LNCaP clone FGC (cell line): Measurements from ENCODE around the gene ZCCHC24.

Source experiments
- DNase-seq: peaks from one replicate; pipeline ENCODE4 v3.0.0-alpha.2; 2011; ENCODE audit warnings: low read depth
- H3K4me3 ChIP-seq: 2 replicates; pipeline ENCODE4 v1.5.1; 2011; ENCODE audit warnings: mild to moderate bottlenecking, low read depth, low read length, control low read depth
- TF ChIP-seq, protein P1 (sequence below): IDR thresholded peaks from 2 replicates; pipeline ENCODE4 v1.5.1; 2012; ENCODE audit warnings: mild to moderate bottlenecking; ENCODE audit not compliant: control insufficient read depth, insufficient read depth; ENCODE audit errors: extremely low read depth

Gene ZCCHC24

DNA sequence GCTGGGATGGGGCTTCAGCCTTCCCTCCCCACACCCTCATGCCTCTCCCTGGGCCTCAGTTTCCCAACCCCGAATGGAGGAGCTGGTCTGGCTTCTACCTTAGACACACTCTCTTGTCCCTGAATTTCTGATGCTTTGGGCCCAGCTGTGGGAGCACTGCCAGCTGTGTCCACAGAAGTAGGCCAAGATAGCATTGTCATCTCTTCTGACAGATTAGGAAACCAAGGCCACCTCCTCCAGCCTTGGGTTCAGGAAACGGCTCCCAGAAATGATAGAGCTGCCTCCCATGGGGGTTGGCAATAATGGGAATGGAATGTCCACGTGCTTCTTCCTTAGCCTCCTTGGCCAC, 96.8 kb downstream of the ZCCHC24 start:
- TF ChIP-seq, protein P1, sequence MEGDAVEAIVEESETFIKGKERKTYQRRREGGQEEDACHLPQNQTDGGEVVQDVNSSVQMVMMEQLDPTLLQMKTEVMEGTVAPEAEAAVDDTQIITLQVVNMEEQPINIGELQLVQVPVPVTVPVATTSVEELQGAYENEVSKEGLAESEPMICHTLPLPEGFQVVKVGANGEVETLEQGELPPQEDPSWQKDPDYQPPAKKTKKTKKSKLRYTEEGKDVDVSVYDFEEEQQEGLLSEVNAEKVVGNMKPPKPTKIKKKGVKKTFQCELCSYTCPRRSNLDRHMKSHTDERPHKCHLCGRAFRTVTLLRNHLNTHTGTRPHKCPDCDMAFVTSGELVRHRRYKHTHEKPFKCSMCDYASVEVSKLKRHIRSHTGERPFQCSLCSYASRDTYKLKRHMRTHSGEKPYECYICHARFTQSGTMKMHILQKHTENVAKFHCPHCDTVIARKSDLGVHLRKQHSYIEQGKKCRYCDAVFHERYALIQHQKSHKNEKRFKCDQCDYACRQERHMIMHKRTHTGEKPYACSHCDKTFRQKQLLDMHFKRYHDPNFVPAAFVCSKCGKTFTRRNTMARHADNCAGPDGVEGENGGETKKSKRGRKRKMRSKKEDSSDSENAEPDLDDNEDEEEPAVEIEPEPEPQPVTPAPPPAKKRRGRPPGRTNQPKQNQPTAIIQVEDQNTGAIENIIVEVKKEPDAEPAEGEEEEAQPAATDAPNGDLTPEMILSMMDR = no peak
- peak overlapping the region; percentile 78 for H3K4me3 ChIP-seq
- no peak for DNase-seq

DNA sequence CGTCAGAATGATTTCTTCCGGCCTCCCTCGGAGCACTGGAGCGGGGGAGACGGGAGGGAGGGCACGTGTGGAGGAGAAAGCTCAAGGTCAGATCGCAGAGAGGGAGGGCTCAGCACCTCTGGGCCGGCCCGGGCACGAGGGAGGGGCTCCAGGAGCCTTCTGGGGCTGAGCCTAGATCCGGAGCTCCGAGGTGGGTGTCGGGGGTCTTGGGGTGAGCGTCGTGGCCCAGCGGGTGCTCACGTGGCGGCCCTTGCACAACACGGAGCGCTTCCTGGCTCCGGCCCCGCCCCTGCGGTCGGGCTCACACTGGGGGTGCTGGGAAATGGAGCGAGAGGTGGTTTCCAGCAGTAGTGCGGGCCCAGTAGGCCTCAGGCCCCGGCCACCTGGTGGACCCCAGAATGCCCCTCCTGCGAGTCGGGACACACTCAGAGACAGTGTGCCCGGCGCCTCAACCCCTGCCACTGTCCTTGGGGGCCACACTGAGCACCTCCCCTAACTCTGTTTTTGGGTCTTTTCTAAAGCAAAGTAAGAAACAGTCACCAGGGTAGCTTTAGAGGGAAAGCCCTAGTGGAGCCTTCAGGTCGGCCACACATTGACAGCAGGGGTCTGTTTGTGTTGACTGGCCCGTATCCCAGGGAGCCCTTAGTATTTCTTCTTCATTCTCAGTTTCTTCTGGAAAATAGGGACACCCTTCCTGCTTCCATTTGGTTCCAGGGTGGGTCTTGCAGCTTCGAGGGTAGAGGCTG, 97.4 kb downstream of the ZCCHC24 start:
- H3K4me3 ChIP-seq = peak overlapping the region; percentile 78
- TF ChIP-seq, protein P1 = no peak
- no peak for DNase-seq

DNA sequence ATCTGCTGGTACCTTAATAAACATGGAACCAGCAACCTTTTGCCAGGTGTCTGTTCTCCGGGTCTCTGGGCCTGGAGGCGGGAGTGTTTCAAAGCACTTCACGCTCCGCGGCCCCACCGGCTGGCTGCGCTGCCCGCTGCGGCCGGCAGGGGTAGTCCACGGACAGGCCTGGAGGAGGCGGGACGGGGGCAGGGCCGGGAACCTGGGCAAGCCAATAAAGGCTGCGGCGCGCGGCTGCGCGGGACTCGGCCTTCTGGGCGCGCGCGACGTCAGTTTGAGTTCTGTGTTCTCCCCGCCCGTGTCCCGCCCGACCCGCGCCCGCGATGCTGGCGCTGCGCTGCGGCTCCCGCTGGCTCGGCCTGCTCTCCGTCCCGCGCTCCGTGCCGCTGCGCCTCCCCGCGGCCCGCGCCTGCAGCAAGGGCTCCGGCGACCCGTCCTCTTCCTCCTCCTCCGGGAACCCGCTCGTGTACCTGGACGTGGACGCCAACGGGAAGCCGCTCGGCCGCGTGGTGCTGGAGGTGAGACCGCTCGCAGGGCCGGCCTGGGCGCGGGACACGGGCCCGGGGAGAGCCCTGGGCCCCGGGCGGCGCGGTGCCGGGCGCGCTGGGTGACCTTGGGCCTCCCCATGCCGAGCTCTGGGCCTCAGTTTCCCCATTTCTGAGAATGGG, 98.1 kb downstream of the ZCCHC24 start, which contains the start of gene PPIF:
Gene PPIF, plus strand, starts transcription at position 244 of the 668 bp plus-strand sequence. Its CDS starts 80 bp downstream, at position 324.
- peak within 1 kb of the TSS; percentile 78 for H3K4me3 ChIP-seq
- TF ChIP-seq, protein P1 = peak; percentile 91
- peak; percentile 72 for DNase-seq

DNA sequence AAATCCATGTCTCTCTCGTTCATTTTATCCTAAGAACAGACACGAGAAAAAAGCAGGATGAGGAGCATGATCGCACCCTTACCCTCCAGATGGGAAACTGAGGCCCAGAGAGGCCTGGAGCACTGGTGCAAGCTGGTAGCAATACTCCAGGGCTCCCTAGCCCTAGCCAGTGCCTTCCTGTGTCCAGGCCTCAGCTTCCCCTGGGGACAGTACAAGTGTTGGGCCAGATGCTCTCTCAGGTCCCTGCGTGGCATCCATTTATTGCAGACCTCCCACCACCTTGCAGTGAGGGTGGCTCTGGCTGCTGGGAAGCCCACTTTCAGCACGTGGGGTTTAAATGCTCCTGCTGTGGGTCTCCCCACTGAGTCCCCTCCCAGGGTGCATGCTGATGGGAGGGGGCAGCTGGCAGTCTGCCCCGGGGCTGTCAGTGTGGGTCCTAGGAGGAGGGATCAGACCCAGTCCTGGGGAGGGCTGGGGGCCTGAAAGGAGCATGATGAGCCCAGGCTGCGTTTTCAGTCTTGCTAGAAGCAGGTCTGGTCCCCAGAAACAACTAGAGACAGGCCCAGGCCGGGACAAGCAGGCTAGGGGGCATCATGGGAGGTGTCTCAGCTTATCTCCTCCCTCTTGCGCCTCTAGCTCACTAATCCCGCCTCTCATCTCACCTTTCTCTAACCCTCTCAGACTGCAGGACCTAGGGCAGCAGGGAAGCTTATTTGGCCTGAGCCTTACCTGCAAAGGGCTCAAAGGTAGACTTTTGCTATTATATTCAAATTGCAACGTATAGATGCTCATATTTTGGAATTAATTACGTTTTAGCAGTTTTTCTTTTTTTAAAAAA, 98.8 kb downstream of the ZCCHC24 start:
- no peak for DNase-seq
- TF ChIP-seq, protein P1 = no peak
- peak overlapping the region; percentile 78 for H3K4me3 ChIP-seq

DNA sequence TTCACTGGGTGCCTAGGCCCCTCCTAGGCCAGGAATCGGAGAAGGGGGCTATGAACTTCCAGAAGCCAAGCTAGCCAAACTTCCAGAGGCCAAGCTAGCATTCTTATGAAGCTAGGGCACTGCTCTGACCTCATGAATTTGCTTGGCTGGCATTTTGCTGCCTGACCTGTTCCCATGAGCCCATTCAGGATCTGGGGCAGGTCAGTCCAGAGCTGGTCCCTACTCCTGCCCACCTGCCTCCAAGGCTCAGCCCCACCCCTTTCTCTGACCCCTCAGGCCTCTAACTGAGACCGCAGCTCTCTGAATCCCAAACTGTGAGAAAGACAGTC, 99.4 kb downstream of the ZCCHC24 start:
- DNase-seq = no peak
- H3K4me3 ChIP-seq = no peak overlapping the region
- TF ChIP-seq, protein P1 = no peak

DNA sequence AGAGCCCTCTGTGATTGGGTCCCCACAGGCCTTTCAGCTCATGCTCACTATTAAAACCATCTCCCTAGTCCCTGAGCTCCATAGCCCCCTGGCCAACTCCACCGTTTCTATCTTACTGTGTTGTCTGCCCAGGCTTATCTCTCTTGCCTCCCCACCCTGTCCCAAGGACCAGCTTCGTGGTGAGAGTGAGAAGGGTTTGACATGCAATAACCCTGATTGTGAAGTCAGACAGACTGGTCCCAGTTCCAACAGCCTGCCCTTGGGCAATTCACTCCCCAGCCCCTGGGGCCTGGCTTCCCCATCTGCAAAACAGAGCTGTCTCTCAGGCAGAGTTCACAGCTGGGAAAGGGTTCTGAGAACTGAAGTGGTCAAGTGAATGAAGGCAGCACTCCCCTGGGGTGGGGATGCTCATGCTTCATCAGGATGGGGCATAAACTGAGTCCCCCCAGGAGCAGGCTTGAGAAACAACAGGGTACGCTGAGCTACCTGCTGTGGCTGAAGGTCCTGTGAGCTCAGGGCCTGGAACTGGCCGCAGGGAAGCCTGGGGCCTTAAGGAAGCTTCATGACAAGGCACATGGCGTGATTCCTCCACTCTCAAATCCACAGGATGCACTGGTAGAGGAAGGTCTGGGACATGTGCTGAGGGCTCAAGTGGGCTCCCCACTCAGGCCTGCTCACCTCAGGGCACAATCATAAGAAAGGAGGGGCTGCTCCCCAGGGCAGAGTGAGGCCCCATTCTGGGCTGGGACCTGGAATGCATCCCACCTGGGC, 100.0 kb downstream of the ZCCHC24 start:
- TF ChIP-seq, protein P1 = no peak
- no peak for DNase-seq
- no peak overlapping the region for H3K4me3 ChIP-seq
